ENCODE measurements around the gene MEI1. TPM values are rescaled to one million over a fixed set of nuclear protein-coding genes. Genes with fewer than 3 reads are reported as not detected.

The MEI1 gene
- total and polyA plus RNA-seq, 2 of the 4 experiments (the other 2 are of a cell fraction): 0.90 to 2.6 TPM

DNA sequence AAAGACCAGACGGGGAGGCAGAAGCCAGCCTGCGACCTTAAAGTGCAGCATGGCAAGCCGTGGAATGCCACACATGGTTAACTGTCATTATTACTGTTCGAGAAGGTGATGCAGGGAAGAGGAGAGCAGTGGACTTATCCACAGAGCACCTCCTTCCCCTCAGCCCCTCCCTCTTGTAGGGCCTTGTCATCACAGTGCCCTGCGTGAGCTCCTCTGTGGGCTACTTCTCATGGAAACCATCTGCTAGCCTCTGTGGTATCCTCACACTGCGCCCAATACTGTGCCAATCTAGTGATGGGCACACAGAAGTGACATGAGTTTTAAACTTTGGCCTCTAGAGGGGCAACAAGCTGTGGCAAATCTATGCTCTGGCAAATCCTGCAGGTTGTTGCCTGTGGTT, 83.0 kb downstream of the MEI1 start:
- no peak overlapping the region for H3K56ac ChIP-seq (ENCODE audit: extremely low read depth, insufficient read depth, low read length)
- H2AK5ac ChIP-seq (ENCODE audit: low read depth, low read length): no peak overlapping the region
- H3K9me1 ChIP-seq (ENCODE audit: insufficient read depth, low read length): no peaks in the 10 kb centered on the region
- no peak overlapping the region for H3K23ac ChIP-seq (ENCODE audit: low read depth, low read length)
- no peak overlapping the region for H3K14ac ChIP-seq (replicated peaks; ENCODE audit: low read depth, low read length)
- H3K27me3 ChIP-seq (ENCODE audit: control insufficient read depth, insufficient read depth, low read length): peaks cover 1% of the 10 kb centered on the region
- H3K4ac ChIP-seq (ENCODE audit: low read depth, low read length): no peak overlapping the region
- no peak overlapping the region for H2AK9ac ChIP-seq (replicated peaks; ENCODE audit: low read depth, low read length, poor library complexity)
- no peaks in the 10 kb centered on the region for H3K4me1 ChIP-seq (ENCODE audit: control insufficient read depth, insufficient read depth, low read length)
- dilution Hi-C loops (cut with HindIII; ENCODE audit: low sequenced_read_pairs, unreplicated experiment) (no loop called here), intact Hi-C loops (cut with micrococcal nuclease) (no loop called here), in situ Hi-C loops (cut with MboI; ENCODE audit: low sequenced_read_pairs) (no loop called here)
- H2BK5ac ChIP-seq (ENCODE audit: low read depth, low read length, poor library complexity, severe bottlenecking): no peak overlapping the region
- H4K20me1 ChIP-seq (ENCODE audit: insufficient read depth, low read length): no peaks in the 10 kb centered on the region
- ChIA-PET POLR2A (ENCODE audit: unreplicated experiment) (no interaction called here), CTCF (interaction anchor here (0.5 kb wide), 1 partner anchor 11 kb away, joined by 3 read pairs; no protein-coding TSS in a partner anchor)
- H3K18ac ChIP-seq (ENCODE audit: low read depth, low read length): no peak overlapping the region
- H2BK20ac ChIP-seq (ENCODE audit: low read depth, low read length): no peak overlapping the region
- TF ChIP-seq MAFK (IDR thresholded peaks at IDR 0.05; ENCODE audit: low read depth, low read length) (no peak), RAD21 (IDR thresholded peaks at IDR 0.05; ENCODE audit: low read length) (no peak), POLR2A (IDR thresholded peaks at IDR 0.05; ENCODE audit: low read depth, low read length) (no peak), FOS (IDR thresholded peaks at IDR 0.05; ENCODE audit: low read depth, low read length) (no peak), BHLHE40 (IDR thresholded peaks at IDR 0.05; ENCODE audit: low read depth, low read length) (no peak), CEBPB (IDR thresholded peaks at IDR 0.05; ENCODE audit: low read depth, low read length) (no peak), CTCF (conservative IDR thresholded peaks at IDR 0.05; ENCODE audit: low read depth, low read length) (no peak), RFX5 (IDR thresholded peaks at IDR 0.05; ENCODE audit: low read depth, low read length) (no peak), RCOR1 (IDR thresholded peaks at IDR 0.05; ENCODE audit: insufficient replicate concordance, low read length) (no peak)
- TF ChIP-seq, protein P1, sequence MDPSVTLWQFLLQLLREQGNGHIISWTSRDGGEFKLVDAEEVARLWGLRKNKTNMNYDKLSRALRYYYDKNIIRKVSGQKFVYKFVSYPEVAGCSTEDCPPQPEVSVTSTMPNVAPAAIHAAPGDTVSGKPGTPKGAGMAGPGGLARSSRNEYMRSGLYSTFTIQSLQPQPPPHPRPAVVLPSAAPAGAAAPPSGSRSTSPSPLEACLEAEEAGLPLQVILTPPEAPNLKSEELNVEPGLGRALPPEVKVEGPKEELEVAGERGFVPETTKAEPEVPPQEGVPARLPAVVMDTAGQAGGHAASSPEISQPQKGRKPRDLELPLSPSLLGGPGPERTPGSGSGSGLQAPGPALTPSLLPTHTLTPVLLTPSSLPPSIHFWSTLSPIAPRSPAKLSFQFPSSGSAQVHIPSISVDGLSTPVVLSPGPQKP (IDR thresholded peaks at IDR 0.05; ENCODE audit: borderline replicate concordance, low read depth, low read length): no peak
- TF ChIP-seq, protein P2, sequence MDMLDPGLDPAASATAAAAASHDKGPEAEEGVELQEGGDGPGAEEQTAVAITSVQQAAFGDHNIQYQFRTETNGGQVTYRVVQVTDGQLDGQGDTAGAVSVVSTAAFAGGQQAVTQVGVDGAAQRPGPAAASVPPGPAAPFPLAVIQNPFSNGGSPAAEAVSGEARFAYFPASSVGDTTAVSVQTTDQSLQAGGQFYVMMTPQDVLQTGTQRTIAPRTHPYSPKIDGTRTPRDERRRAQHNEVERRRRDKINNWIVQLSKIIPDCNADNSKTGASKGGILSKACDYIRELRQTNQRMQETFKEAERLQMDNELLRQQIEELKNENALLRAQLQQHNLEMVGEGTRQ (IDR thresholded peaks at IDR 0.05; ENCODE audit: low read depth, low read length): no peak
- no peak overlapping the region for H2BK15ac ChIP-seq (ENCODE audit: low read depth, low read length)
- no peak for ATAC-seq (ENCODE audit: low read depth)
- H3K4me3 ChIP-seq (ENCODE audit: insufficient read depth, low read depth, low read length): no peak overlapping the region
- no peak overlapping the region for H4K91ac ChIP-seq (ENCODE audit: insufficient read depth, low read depth, low read length)
- no peaks in the 10 kb centered on the region for H3K36me3 ChIP-seq (ENCODE audit: control insufficient read depth, insufficient read depth, low read length)
- H3K4me2 ChIP-seq (ENCODE audit: low read depth, low read length): no peak overlapping the region
- no peaks in the 10 kb centered on the region for H3K79me1 ChIP-seq (ENCODE audit: low read depth in 1 of 2, low read length in 2 of 2)
- no peak overlapping the region for H3K27ac ChIP-seq (ENCODE audit: insufficient read depth, low read length)
- DNase-seq: no peak
- peak overlapping the region; percentile 59 for H2AFZ ChIP-seq (replicated peaks; ENCODE audit: low read length, poor library complexity)
- H2BK120ac ChIP-seq (ENCODE audit: low read depth, low read length): no peak overlapping the region
- no peak overlapping the region for H4K5ac ChIP-seq (ENCODE audit: low read depth, low read length)
- no peaks in the 10 kb centered on the region for H3K9me3 ChIP-seq (ENCODE audit: control insufficient read depth, insufficient read depth, low read length)
- no TSS peak for BruUV-seq (replicated peaks)
- H4K8ac ChIP-seq (ENCODE audit: low read depth in 2 of 2, low read length in 2 of 2): no peak overlapping the region; a peak in 1 of 4 replicates
- WGBS, 2 experiments (ENCODE audit: extremely low coverage in 2 of 2, insufficient read length in 1 of 2): 87% methylated on average over 3 of the region's 6 CpGs; no CpG with 5 or more reads in 1 of the 2 experiments
- H3K9ac ChIP-seq (ENCODE audit: low read depth, low read length): no peak overlapping the region
